ENCODE data around the gene CD300E.
"Not testable (repeated sequence)": the region's sequence is repeated elsewhere in the genome, so short reads cannot be mapped to it uniquely, and the experiment has no call there.

CD300E gene

GRCh38 chr17:74635418-74635817 lies 11.9 kb upstream of the CD300E start:
- no peak for TF ChIP-seq CTCF (IDR thresholded peaks at IDR 0.05; ENCODE audit: insufficient read depth, low read length, poor library complexity, severe bottlenecking)
- no peak overlapping the region for H3K4me3 ChIP-seq (replicated peaks; ENCODE audit: low read depth, low read length)
- no peaks in the 10 kb centered on the region for H3K36me3 ChIP-seq (ENCODE audit: control insufficient read depth, insufficient read depth, low read length)
- peaks cover 2% of the 10 kb centered on the region for H3K27me3 ChIP-seq (replicated peaks; ENCODE audit: control insufficient read depth, insufficient read depth, low read length)
- DNase-seq (ENCODE audit: extremely low read depth, insufficient read length) = no peak

GRCh38 chr17:74633326-74633725 lies 9.8 kb upstream of the CD300E start:
- no peaks in the 10 kb centered on the region for H3K36me3 ChIP-seq (ENCODE audit: control insufficient read depth, insufficient read depth, low read length)
- peaks cover 2% of the 10 kb centered on the region; the same call in 1 of the 2 replicates for H3K27me3 ChIP-seq (replicated peaks; ENCODE audit: control insufficient read depth, insufficient read depth, low read length)
- no peak for TF ChIP-seq CTCF (IDR thresholded peaks at IDR 0.05; ENCODE audit: insufficient read depth, low read length, poor library complexity, severe bottlenecking)
- H3K4me3 ChIP-seq (replicated peaks; ENCODE audit: low read depth, low read length) = no peak overlapping the region
- no peak for DNase-seq (ENCODE audit: extremely low read depth, insufficient read length)

DNA sequence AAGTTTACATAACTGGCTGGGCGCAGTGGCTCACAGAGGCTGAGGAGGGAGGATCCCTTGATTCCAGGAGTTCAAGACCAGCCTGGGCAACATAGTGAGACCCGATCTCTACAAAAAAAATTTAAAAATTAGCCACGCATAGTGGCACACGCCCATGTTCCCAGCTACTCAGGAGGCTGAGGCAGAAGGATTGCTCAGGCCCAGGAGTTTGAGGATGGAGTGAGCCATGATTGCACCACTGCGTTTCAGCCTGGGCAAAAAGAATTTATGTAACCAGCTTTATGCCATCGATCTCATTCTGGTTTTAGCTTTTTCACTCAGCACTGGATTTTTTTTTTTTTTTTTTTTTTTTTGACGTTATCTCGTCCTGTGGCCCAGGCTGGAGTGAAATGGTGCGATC lies 9.1 kb upstream of the CD300E start:
- peaks cover under 1% of the 10 kb centered on the region; the same call in 1 of the 2 replicates for H3K27me3 ChIP-seq (replicated peaks; ENCODE audit: control insufficient read depth, insufficient read depth, low read length)
- no peak for TF ChIP-seq CTCF (IDR thresholded peaks at IDR 0.05; ENCODE audit: insufficient read depth, low read length, poor library complexity, severe bottlenecking)
- DNase-seq (ENCODE audit: extremely low read depth, insufficient read length) = no peak

DNA sequence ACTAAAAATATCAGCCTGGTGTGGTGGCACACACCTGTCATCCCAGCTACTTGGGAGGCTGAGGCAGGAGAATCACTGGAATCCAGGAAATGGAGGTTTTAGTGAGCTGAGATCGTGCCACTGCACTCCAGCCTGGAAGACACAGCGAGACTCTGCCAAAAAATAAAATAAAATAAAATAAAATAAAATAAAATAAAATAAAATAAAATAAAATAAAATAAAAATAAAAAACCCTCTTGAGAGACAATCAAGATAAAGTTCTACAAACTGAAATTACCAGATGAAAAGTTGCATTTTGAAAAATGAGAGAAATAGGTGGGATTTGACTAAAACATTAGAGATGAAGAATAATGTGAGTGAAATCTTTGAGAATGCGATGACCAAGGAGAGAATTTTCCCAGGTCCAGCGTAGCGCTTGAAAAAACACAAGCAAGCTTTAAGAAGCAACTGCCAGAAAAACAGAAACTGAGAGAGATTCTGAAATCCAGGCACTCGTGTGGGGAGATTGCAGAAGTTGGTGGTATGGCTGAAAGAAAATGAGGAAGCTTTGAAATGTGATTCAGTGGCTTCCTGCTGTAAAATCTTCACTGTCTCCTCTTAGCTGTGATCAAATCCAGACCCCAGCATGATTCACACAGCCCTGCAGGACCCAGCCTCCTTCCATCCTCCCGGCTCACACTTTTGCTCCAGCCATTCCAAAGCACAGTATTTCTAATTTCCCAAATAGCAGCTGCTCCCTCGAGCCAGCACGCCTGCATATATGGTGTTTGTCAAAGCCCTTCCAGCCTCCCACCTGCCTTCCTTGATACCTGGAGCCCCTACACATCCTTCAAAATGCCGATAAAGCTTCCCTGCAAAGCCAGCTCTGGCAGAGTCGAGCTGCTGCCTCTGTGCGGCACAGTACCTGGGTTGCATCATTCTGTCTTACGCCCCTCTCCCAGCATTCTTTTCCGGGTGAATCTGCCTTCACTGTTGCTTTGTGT lies 8.2 kb upstream of the CD300E start:
- Histone ChIP-seq H3K4me3 (replicated peaks; ENCODE audit: low read depth, low read length) (no peak overlapping the region), H3K27me3 (replicated peaks; ENCODE audit: control insufficient read depth, insufficient read depth, low read length) (no peaks in the 10 kb centered on the region; the same call in none of the 2 replicates), H3K36me3 (ENCODE audit: control insufficient read depth, insufficient read depth, low read length) (no peaks in the 10 kb centered on the region)
- TF ChIP-seq CTCF (IDR thresholded peaks at IDR 0.05; ENCODE audit: insufficient read depth, low read length, poor library complexity, severe bottlenecking) = no peak
- no peak for DNase-seq (ENCODE audit: extremely low read depth, insufficient read length)

More for the DNA sequence above, 9.1 kb upstream of the CD300E start:
- Histone ChIP-seq H3K36me3 (ENCODE audit: control insufficient read depth, insufficient read depth, low read length) (no peaks in the 10 kb centered on the region), H3K4me3 (replicated peaks; ENCODE audit: low read depth, low read length) (no peak overlapping the region)

DNA sequence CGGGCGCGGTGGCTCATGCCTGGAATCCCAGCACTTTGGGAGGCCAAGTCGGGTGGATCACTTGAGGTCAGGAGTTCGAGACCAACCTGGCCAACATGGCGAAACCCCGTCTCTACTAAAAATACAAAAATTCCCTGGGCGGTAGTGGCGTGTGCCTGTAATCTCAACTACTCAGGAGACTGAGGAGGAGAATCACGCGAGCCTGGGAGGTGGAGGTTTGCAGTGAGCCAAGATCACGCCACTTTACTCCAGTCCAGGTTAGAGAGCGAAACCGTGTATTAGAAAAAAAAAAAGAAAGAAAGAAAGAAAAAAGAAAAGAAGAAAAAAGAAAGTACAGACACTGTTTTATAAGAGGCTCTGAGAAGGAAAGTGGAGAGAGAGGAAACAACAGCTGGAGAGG lies 6.7 kb upstream of the CD300E start:
- not testable (repeated sequence) for H3K4me3 ChIP-seq (replicated peaks; ENCODE audit: low read depth, low read length); H3K27me3 ChIP-seq (replicated peaks; ENCODE audit: control insufficient read depth, insufficient read depth, low read length); DNase-seq (ENCODE audit: extremely low read depth, insufficient read length); H3K36me3 ChIP-seq (ENCODE audit: control insufficient read depth, insufficient read depth, low read length)

DNA sequence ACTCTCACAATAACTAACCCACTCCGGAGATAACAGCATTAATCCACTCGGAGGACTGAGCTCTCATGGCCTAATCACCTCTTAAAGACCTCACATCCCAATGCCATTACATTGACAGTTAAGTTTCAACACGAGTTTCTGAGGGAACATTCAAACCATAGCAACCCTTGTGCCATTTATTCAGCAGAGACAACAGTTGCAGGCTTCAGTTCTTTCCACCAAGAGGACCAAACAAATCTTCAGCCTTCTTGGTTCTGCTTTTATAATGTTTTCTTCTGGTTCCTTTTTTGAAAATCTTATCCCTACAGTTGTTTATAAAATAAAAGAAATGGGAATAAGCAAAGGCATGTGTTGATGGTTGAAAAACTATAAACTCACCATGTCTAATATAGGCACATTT lies 2.1 kb upstream of the CD300E start:
- no peaks in the 10 kb centered on the region for H3K36me3 ChIP-seq (ENCODE audit: control insufficient read depth, insufficient read depth, low read length)

More for the DNA sequence above, 2.1 kb upstream of the CD300E start:
- Histone ChIP-seq H3K27me3 (replicated peaks; ENCODE audit: control insufficient read depth, insufficient read depth, low read length) (no peaks in the 10 kb centered on the region; the same call in none of the 2 replicates), H3K4me3 (replicated peaks; ENCODE audit: low read depth, low read length) (no peak overlapping the region)
- no peak for TF ChIP-seq CTCF (IDR thresholded peaks at IDR 0.05; ENCODE audit: insufficient read depth, low read length, poor library complexity, severe bottlenecking)
- DNase-seq (ENCODE audit: extremely low read depth, insufficient read length) = no peak
